ENCODE results near the gene NUTF2. TPM values are rescaled to one million over a fixed set of nuclear protein-coding genes. Genes with fewer than 3 reads are reported as not detected.
"Not testable (repeated sequence)": the region's sequence is repeated elsewhere in the genome, so short reads cannot be mapped to it uniquely, and the experiment has no call there.

Gene NUTF2
- total RNA-seq, 2 experiments from 2014 or later = 112 to 140 TPM

GRCh38 chr16:67858500-67858899, 11.8 kb downstream of the NUTF2 start:
- H3K36me3 Mint-ChIP-seq (ENCODE audit: low read depth) = peaks cover 5% of the 10 kb centered on the region
- POLR2A ChIA-PET = no interaction called here

DNA sequence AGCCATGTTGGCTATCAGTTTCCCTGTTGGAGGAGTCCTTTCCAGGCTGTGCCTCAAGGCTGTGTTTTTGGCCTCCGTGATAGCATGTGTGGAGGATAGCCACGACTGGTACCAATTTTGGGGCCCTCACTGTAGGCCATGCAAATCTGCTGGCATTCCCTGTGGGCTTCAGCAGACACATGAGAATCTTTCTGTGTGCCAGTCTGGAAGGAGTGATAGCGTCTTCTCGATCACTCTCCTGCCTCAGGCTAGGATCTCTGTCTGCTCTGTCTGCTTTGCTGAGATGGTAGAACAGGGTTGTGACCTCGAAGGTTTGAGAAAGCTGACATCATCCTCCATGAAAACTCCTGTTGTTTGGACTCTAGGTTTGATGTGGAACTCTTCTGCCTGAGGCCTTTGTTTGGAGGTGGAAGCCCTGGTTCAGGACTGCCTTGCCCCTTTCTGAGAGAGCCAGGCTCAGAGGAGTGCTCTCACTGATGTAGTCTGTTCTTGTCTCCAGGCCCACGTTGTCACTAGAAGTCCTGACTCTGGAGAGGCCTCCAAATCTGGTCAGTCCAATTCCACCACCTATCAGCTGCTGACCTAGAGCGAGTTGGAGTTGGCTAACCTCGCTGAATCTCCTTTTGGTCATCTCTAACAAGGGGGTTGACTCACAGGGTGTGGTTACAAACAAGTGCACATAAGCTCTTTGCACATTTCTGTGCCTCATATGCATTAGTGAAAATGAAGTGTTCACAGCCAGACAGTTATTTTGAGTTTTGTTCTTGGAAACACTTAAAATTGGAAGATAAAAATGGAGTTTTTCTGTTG, 14.1 kb downstream of the NUTF2 start:
- no peaks in the 10 kb centered on the region for H3K9me3 Mint-ChIP-seq
- peaks cover 12% of the 10 kb centered on the region for H3K36me3 Mint-ChIP-seq (ENCODE audit: low read depth)
- H3K4me3 Mint-ChIP-seq = no peak overlapping the region
- CTCF ChIA-PET = interaction anchor here (0.5 to 3.3 kb wide), 5 partner anchors 23 to 340 kb away, joined by 3 to 18 read pairs (median 3); partner anchors contain the start of gene NRN1L
- POLR2A ChIA-PET = no interaction called here
- no peak overlapping the region for H3K27ac Mint-ChIP-seq
- H3K4me1 Mint-ChIP-seq = peaks cover 20% of the 10 kb centered on the region
- no peaks in the 10 kb centered on the region for H3K27me3 Mint-ChIP-seq
- DNase-seq = no peak

More at GRCh38 chr16:67858500-67858899, 11.8 kb downstream of the NUTF2 start:
- Mint-ChIP-seq H3K4me1 (peaks cover 25% of the 10 kb centered on the region), H3K27ac (no peak overlapping the region), H3K27me3 (no peaks in the 10 kb centered on the region), H3K9me3 (no peaks in the 10 kb centered on the region), H3K4me3 (no peak overlapping the region)
- CTCF ChIA-PET = interaction anchor here (1.4 to 2.0 kb wide), 3 partner anchors 12 to 42 kb away, joined by 4 to 5 read pairs (median 5); partner anchors contain the start of gene NUTF2
- no peak for DNase-seq

DNA sequence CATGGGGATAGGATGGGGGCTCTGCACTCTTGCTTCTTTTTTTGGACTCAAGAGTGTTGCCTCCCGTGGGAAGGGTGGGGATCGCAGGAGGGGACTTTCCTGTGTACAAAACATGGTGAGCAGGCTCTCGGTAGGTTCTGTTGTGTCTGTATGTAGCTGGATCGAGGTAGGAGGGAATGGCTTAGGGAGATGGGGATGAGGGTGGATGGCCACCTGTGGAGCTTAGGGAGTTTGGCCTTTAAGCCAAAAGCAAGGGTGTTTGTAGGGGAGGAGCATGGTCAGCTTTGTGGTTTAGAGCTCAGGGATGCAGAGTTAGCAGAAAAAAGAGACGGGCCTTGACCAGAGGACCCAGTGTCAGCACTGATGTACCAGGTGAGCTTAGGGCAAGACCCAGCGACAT, 15.1 kb downstream of the NUTF2 start:
- no peak for DNase-seq
- ChIA-PET CTCF (interaction anchor here (0.8 to 3.3 kb wide), 8 partner anchors 9 to 46 kb away, joined by 3 to 18 read pairs (median 4); partner anchors contain the start of gene NRN1L), POLR2A (no interaction called here)
- Mint-ChIP-seq H3K27me3 (no peaks in the 10 kb centered on the region), H3K27ac (no peak overlapping the region), H3K36me3 (ENCODE audit: low read depth) (peaks cover 12% of the 10 kb centered on the region), H3K4me1 (peaks cover 17% of the 10 kb centered on the region), H3K4me3 (no peak overlapping the region), H3K9me3 (no peaks in the 10 kb centered on the region)

- Mint-ChIP-seq H3K27ac (no peak overlapping the region), H3K4me1 (peaks cover 9% of the 10 kb centered on the region), H3K27me3 (no peaks in the 10 kb centered on the region), H3K36me3 (ENCODE audit: low read depth) (peaks cover 12% of the 10 kb centered on the region), H3K4me3 (no peak overlapping the region), H3K9me3 (no peaks in the 10 kb centered on the region)
- CTCF ChIA-PET = interaction anchor here (0.6 to 3.3 kb wide), 11 partner anchors 8 to 49 kb away, joined by 3 to 18 read pairs (median 4); partner anchors contain the start of gene NRN1L
- no peak for DNase-seq
- POLR2A ChIA-PET = interaction anchor here (0.6 kb wide), 1 partner anchor 13 kb away, joined by 3 read pairs; no protein-coding TSS in a partner anchor
These were observed 16.2 kb downstream of the NUTF2 start for GRCh38 chr16:67862623-67863583.

DNA sequence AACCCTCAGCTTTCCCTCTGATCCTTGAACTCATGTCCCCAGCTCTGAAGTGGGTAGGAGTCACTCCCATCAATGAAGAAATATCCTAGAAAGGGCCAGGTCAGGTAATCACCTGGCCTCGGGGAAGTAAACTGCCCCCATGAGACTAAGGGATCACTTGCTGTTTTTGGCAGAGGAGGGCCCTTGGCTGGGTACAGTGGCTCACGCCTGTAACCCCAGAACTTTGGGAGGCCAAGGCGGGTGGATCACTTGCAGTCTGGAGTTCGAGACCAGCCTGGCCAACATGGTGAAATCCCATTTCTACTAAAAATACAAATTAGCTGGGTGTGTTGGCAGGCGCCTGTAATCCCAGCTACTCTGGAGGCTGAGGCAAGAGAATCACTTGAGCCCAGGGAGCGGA, 17.3 kb downstream of the NUTF2 start:
- H3K4me1 Mint-ChIP-seq, DNase-seq, H3K27me3 Mint-ChIP-seq, H3K4me3 Mint-ChIP-seq, H3K27ac Mint-ChIP-seq, H3K9me3 Mint-ChIP-seq: not testable (repeated sequence)
- peaks cover 15% of the 10 kb centered on the region for H3K36me3 Mint-ChIP-seq (ENCODE audit: low read depth)
- ChIA-PET POLR2A (interaction anchor here (0.6 kb wide), 1 partner anchor 14 kb away, joined by 3 read pairs; no protein-coding TSS in a partner anchor), CTCF (interaction anchor here (0.6 to 3.3 kb wide), 2 partner anchors 43 to 48 kb away, joined by 3 to 18 read pairs; no protein-coding TSS in a partner anchor)

DNA sequence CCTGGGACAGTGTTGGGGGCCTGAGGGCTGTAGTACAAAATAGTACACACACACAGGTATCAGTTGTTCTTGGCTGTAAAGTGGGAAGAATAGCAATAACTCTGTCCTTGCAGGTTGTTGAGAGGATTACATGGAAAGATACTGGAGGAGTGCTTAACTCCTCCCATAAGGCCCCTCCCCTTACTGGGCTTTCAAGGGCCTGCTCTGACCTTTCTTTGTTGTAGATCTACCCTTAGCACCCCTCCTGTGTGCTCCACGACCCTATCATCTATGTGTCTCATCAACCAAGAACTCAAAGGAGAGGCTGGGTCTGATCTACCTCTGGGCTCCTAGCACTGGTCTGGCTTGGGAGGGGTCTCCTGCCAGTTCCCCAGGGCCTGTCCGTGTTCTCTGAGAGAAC, 17.9 kb downstream of the NUTF2 start:
- ChIA-PET CTCF (interaction anchor here (0.6 to 1.1 kb wide), 2 partner anchors 44 to 343 kb away, joined by 3 to 4 read pairs; no protein-coding TSS in a partner anchor), POLR2A (interaction anchor here (0.6 kb wide), 1 partner anchor 29 kb away, joined by 3 read pairs; no protein-coding TSS in a partner anchor)
- Mint-ChIP-seq H3K27me3 (no peaks in the 10 kb centered on the region), H3K36me3 (ENCODE audit: low read depth) (peaks cover 15% of the 10 kb centered on the region), H3K4me3 (no peak overlapping the region), H3K4me1 (peaks cover 5% of the 10 kb centered on the region), H3K9me3 (no peaks in the 10 kb centered on the region), H3K27ac (no peak overlapping the region)
- DNase-seq = no peak

DNA sequence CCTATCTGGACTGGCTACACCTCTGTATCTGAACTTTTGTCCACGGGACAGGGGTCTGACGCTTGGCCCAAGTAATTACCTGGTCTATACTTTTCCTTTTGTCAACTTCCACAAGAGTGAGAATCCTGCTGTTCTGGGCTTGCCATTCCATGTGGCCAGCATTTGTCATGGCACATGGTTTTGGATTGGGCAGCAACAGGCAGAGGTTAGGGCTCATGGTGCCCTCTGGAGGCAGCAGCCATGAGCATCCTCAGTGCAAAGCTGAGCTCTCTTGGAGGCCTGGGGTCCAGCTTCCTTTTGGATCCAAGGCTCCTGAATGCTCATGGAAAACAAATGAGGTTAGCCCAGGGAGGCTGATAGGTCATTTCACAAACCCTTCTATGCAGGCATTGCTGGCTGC, 18.6 kb downstream of the NUTF2 start:
- Mint-ChIP-seq H3K27me3 (no peaks in the 10 kb centered on the region), H3K27ac (no peak overlapping the region), H3K36me3 (ENCODE audit: low read depth) (peaks cover 15% of the 10 kb centered on the region), H3K4me1 (peaks cover 5% of the 10 kb centered on the region), H3K9me3 (no peaks in the 10 kb centered on the region), H3K4me3 (no peak overlapping the region)
- ChIA-PET POLR2A (no interaction called here), CTCF (interaction anchor here (0.6 to 5.2 kb wide), 11 partner anchors 10 to 388 kb away, joined by 3 to 24 read pairs (median 4); partner anchors contain the start of gene PARD6A)
- DNase-seq = peak; percentile 36

- Mint-ChIP-seq H3K4me3 (no peak overlapping the region), H3K27me3 (no peaks in the 10 kb centered on the region), H3K27ac (no peak overlapping the region), H3K4me1 (peaks cover 6% of the 10 kb centered on the region), H3K9me3 (no peaks in the 10 kb centered on the region), H3K36me3 (ENCODE audit: low read depth) (peaks cover 19% of the 10 kb centered on the region)
- DNase-seq = no peak
- ChIA-PET CTCF (interaction anchor here (0.8 to 5.2 kb wide), 3 partner anchors 15 to 306 kb away, joined by 3 to 24 read pairs (median 4); partner anchors contain the start of gene CTCF), POLR2A (interaction anchor here (0.6 kb wide), 1 partner anchor 13 kb away, joined by 3 read pairs; no protein-coding TSS in a partner anchor)
These were observed 21.6 kb downstream of the NUTF2 start for GRCh38 chr16:67868290-67868689.

- ChIA-PET POLR2A (no interaction called here), CTCF (interaction anchor here (1.0 to 5.2 kb wide), 3 partner anchors 15 to 308 kb away, joined by 3 to 24 read pairs (median 3); partner anchors contain the start of gene CTCF)
- H3K27ac Mint-ChIP-seq = no peak overlapping the region
- H3K27me3 Mint-ChIP-seq = no peaks in the 10 kb centered on the region
- DNase-seq = no peak
- H3K9me3 Mint-ChIP-seq = no peaks in the 10 kb centered on the region
- H3K4me3 Mint-ChIP-seq = no peak overlapping the region
- H3K36me3 Mint-ChIP-seq (ENCODE audit: low read depth) = peaks cover 17% of the 10 kb centered on the region
- H3K4me1 Mint-ChIP-seq = peaks cover 16% of the 10 kb centered on the region
These were observed 22.9 kb downstream of the NUTF2 start for GRCh38 chr16:67869653-67870052.

DNA sequence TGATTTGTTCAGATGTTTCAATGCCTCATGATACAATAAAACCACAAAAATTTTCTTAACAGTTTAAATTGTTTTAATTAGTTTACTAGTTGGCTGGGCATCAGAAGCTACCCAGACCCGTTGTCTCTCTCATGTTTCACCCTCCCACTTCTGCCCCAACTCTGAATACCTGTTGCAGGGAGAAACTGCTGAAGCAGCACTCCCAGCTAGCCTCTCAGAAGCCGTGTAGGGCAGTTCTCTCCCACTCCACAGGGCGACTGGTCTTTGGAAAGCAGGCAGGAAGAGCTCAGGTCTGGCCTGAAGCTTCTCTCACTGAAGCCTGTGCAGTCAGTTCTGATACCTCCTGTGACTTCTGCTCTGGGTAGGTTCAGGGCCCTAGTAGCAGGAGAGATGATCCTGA, 24.5 kb downstream of the NUTF2 start:
- no peak overlapping the region for H3K4me3 Mint-ChIP-seq
- ChIA-PET POLR2A (interaction anchor here (0.5 kb wide), 1 partner anchor 182 kb away, joined by 4 read pairs; no protein-coding TSS in a partner anchor), CTCF (interaction anchor here (0.8 to 1.9 kb wide), 6 partner anchors 9 to 350 kb away, joined by 3 to 9 read pairs (median 4); no protein-coding TSS in a partner anchor)
- H3K4me1 Mint-ChIP-seq = peaks cover 29% of the 10 kb centered on the region
- no peak overlapping the region for H3K27ac Mint-ChIP-seq
- H3K9me3 Mint-ChIP-seq = no peaks in the 10 kb centered on the region
- H3K27me3 Mint-ChIP-seq = no peaks in the 10 kb centered on the region
- DNase-seq = no peak
- peaks cover 14% of the 10 kb centered on the region for H3K36me3 Mint-ChIP-seq (ENCODE audit: low read depth)

DNA sequence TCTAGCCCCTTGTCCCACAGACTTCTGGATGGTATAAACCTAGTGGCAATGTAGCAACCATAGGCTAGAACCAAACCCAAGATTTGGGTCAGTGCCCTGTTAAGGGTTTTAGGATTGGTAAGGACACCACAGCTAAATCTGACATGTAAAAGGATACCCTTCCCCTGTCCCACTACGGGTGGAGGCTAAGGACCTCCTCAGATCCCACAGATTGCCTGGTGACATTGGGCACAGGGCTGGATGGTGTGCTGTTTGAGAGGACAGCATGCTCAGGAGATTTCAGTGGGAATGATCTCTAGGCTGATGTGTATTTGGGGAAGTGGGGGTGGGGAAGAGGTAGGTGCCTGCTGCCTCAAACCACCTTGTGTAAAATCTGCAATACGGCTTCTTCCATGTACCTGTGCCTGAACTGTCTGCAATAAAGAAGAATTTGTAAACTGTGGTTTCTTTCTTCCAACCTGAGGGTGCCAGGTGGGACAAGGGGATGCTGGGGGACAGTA, 25.4 kb downstream of the NUTF2 start:
- H3K9me3 Mint-ChIP-seq = no peaks in the 10 kb centered on the region
- peak overlapping the region; percentile 93 for H3K4me3 Mint-ChIP-seq
- DNase-seq = no peak
- no peaks in the 10 kb centered on the region for H3K27me3 Mint-ChIP-seq
- peak overlapping the region; percentile 94 for H3K27ac Mint-ChIP-seq
- H3K36me3 Mint-ChIP-seq (ENCODE audit: low read depth) = peaks cover 20% of the 10 kb centered on the region
- ChIA-PET POLR2A (no interaction called here), CTCF (interaction anchor here (0.8 to 1.9 kb wide), 5 partner anchors 10 to 350 kb away, joined by 3 to 9 read pairs (median 3); no protein-coding TSS in a partner anchor)
- H3K4me1 Mint-ChIP-seq = peaks cover 29% of the 10 kb centered on the region
